DND-41 (cell line): Measurements from ENCODE around the gene HINT1.

Experiments
- ATAC-seq: fragments of 200-7000 bp; cut with Tn5 transposase; 3 replicates; pipeline ENCODE4 v1.9.1; 2021; ENCODE audit warnings: low read depth; ENCODE audit not compliant: insufficient read depth
- DNase-seq: peaks from one replicate; pipeline ENCODE4 v3.0.0-alpha.2; 2020
- H2AFZ ChIP-seq: 2 replicates; pipeline ENCODE4 v1.6.0; 2012; ENCODE audit warnings: low read depth, low read length
- H3K27ac ChIP-seq: 2 replicates; pipeline ENCODE4 v1.5.1; 2012; ENCODE audit warnings: low read length, inconsistent platforms
- H3K27me3 ChIP-seq: fragments of 200-600 bp; sonication (generic); 2 replicates; pipeline ENCODE4 v1.6.0; 2012; ENCODE audit warnings: low read length, mild to moderate bottlenecking, inconsistent platforms; ENCODE audit not compliant: insufficient read depth, poor library complexity
- H3K36me3 ChIP-seq: 2 replicates; pipeline ENCODE4 v1.5.1; 2012; ENCODE audit warnings: low read length, inconsistent platforms; ENCODE audit not compliant: insufficient read depth
- H3K4me1 ChIP-seq: 2 replicates; pipeline ENCODE4 v1.5.1; 2012; ENCODE audit warnings: mild to moderate bottlenecking, low read length; ENCODE audit not compliant: insufficient read depth
- H3K4me2 ChIP-seq: 2 replicates; pipeline ENCODE4 v1.6.0; 2012; ENCODE audit warnings: mild to moderate bottlenecking, moderate library complexity, low read length, inconsistent platforms; ENCODE audit not compliant: insufficient read depth
- H3K4me3 ChIP-seq, 2 experiments: fragments of 200-600 bp in 1 of 2; shearing (Covaris generic) in 1 of 2; 2 replicates each; pipeline ENCODE4 v1.5.1; 2012 to 2016; ENCODE audit warnings: inconsistent platforms in 2 of 2, low read length in 2 of 2, mild to moderate bottlenecking in 2 of 2, low read depth in 1 of 2, moderate library complexity in 1 of 2
- H3K79me2 ChIP-seq: 2 replicates; pipeline ENCODE4 v1.6.0; 2012; ENCODE audit warnings: low read length, inconsistent platforms; ENCODE audit not compliant: insufficient read depth
- H3K9ac ChIP-seq: 2 replicates; pipeline ENCODE4 v1.6.0; 2012; ENCODE audit warnings: low read depth, mild to moderate bottlenecking, inconsistent platforms, low read length, moderate library complexity
- H3K9me3 ChIP-seq: 2 replicates; pipeline ENCODE4 v1.5.1; 2012; ENCODE audit warnings: low read length, moderate library complexity, mild to moderate bottlenecking, inconsistent platforms; ENCODE audit not compliant: insufficient read depth, severe bottlenecking
- H4K20me1 ChIP-seq: 2 replicates; pipeline ENCODE4 v1.6.0; 2012; ENCODE audit warnings: low read length; ENCODE audit not compliant: insufficient read depth
- CTCF ChIP-seq: IDR thresholded peaks from 2 replicates; pipeline ENCODE4 v1.5.1; 2012; ENCODE audit warnings: borderline replicate concordance, low read length, moderate library complexity, mild to moderate bottlenecking; ENCODE audit not compliant: poor library complexity, severe bottlenecking; ENCODE audit errors: extremely low read depth
- EZH2 ChIP-seq: IDR thresholded peaks from 3 replicates; pipeline ENCODE4 v1.6.1; 2012; ENCODE audit warnings: borderline replicate concordance, low read depth, mild to moderate bottlenecking, moderate library complexity, low read length, inconsistent platforms; ENCODE audit not compliant: severe bottlenecking

The HINT1 gene

GRCh38 chr5:131170540-131171275 is 5.7 kb upstream of the HINT1 start, which contains the start of gene LYRM7:
Gene LYRM7, plus strand, starts transcription at chr5:131170944. Its CDS starts 77 bp downstream, at chr5:131171021.
- H2AFZ ChIP-seq: peak within 1 kb of the TSS; percentile 79
- peaks cover 31% of the 10 kb centered on the region for H3K4me1 ChIP-seq
- no peaks in the 10 kb centered on the region for H3K9me3 ChIP-seq
- peak within 1 kb of the TSS; percentile 81 for H3K27ac ChIP-seq
- ATAC-seq (peak; percentile 95), DNase-seq (peak; percentile 98)
- peak within 1 kb of the TSS; percentile 90 for H3K4me2 ChIP-seq
- H4K20me1 ChIP-seq: no peaks in the 10 kb centered on the region
- no peaks in the 10 kb centered on the region for H3K36me3 ChIP-seq
- H3K79me2 ChIP-seq: peaks cover 31% of the 10 kb centered on the region
- H3K9ac ChIP-seq: peak within 1 kb of the TSS; percentile 67
- TF ChIP-seq CTCF (no peak), EZH2 (no peak)
- peak within 1 kb of the TSS; percentile 71 to 83; a peak in 3 of 4 replicates for H3K4me3 ChIP-seq
- H3K27me3 ChIP-seq: no peaks in the 10 kb centered on the region

GRCh38 chr5:131169810-131170539 is 4.9 kb upstream of the HINT1 start:
- Histone ChIP-seq H3K27me3 (no peaks in the 10 kb centered on the region), H3K9me3 (no peaks in the 10 kb centered on the region), H3K4me2 (peak overlapping the region; percentile 78), H2AFZ (peak overlapping the region; percentile 73), H4K20me1 (no peaks in the 10 kb centered on the region), H3K27ac (peak overlapping the region; percentile 81), H3K79me2 (peaks cover 32% of the 10 kb centered on the region), H3K36me3 (no peaks in the 10 kb centered on the region; the same call in 1 of the 2 replicates), H3K9ac (peak overlapping the region; percentile 62), H3K4me1 (peaks cover 36% of the 10 kb centered on the region), H3K4me3 (peak overlapping the region; percentile 42 to 83; a peak in 3 of 4 replicates)
- DNase-seq (no peak), ATAC-seq (no peak)
- TF ChIP-seq EZH2: no peak
- no peak for TF ChIP-seq CTCF

- ATAC-seq: no peak
- H3K27me3 ChIP-seq: no peaks in the 10 kb centered on the region
- H3K36me3 ChIP-seq: peaks cover 8% of the 10 kb centered on the region
- H3K79me2 ChIP-seq: peaks cover 41% of the 10 kb centered on the region
- H4K20me1 ChIP-seq: peaks cover 5% of the 10 kb centered on the region
- no peak overlapping the region for H3K4me3 ChIP-seq
- H2AFZ ChIP-seq: no peak overlapping the region
- TF ChIP-seq CTCF: no peak
- no peak for TF ChIP-seq EZH2
- no peak overlapping the region for H3K4me2 ChIP-seq
- H3K27ac ChIP-seq: no peak overlapping the region
- no peak for DNase-seq
- peaks cover 43% of the 10 kb centered on the region for H3K4me1 ChIP-seq
- no peak overlapping the region for H3K9ac ChIP-seq
- H3K9me3 ChIP-seq: no peaks in the 10 kb centered on the region
These were observed 2.6 kb upstream of the HINT1 start for GRCh38 chr5:131167615-131168014.
